ENCODE results near the gene MIOS. TPM values are rescaled to one million over a fixed set of nuclear protein-coding genes. Genes with fewer than 3 reads are reported as not detected.

The MIOS gene
- total and polyA plus RNA-seq, 9 of the 15 experiments (the other 6 are each of a cell fraction or from before 2014, with no cell fraction given): 7.8 to 47.8 (median 30.6) TPM

- TF ChIP-seq ZNF318 (IDR thresholded peaks at IDR 0.05; ENCODE audit: borderline replicate concordance in 1 of 2, low read depth in 1 of 2): no peak
- TF ChIP-seq SMARCC2 (IDR thresholded peaks at IDR 0.05; ENCODE audit: low read depth): no peak; the same call in 1 of the 2 replicates
- no peak for TF ChIP-seq HDGF (IDR thresholded peaks at IDR 0.05)
- peak; percentile 76 for TF ChIP-seq L3MBTL2 (IDR thresholded peaks at IDR 0.05)
- no peak for TF ChIP-seq SUPT5H (IDR thresholded peaks at IDR 0.05)
- TF ChIP-seq ZNF76 (CRISPR knock-in tag; IDR thresholded peaks at IDR 0.05; ENCODE audit: borderline replicate concordance): no peak
- TF ChIP-seq CHAMP1 (IDR thresholded peaks at IDR 0.05): no peak
- 0 out of 2 replicates have a peak, but pooled peaks have one; percentile 76 for TF ChIP-seq PREB (CRISPR knock-in tag; IDR thresholded peaks at IDR 0.05)
- no peak for TF ChIP-seq MCM7 (IDR thresholded peaks at IDR 0.05)
- TF ChIP-seq HOMEZ (CRISPR knock-in tag; IDR thresholded peaks at IDR 0.05): no peak
- no peak for TF ChIP-seq FOXM1 (IDR thresholded peaks at IDR 0.05; ENCODE audit: low read depth)
- no peak for TF ChIP-seq FOXM1 (CRISPR knock-in tag; IDR thresholded peaks at IDR 0.05; ENCODE audit: low read depth)
- TF ChIP-seq SMAD3 (CRISPR knock-in tag; conservative IDR thresholded peaks at IDR 0.05): no peak
- no peak for TF ChIP-seq TEAD2 (tag; IDR thresholded peaks at IDR 0.05)
These were observed at the start of gene MIOS (continued) for GRCh38 chr7:7566651-7567611.

Measured in K562 (cell line).